HepG2 (cell line): Measurements from ENCODE around the gene ZNF526. TPM values are rescaled to one million over a fixed set of nuclear protein-coding genes. Genes with fewer than 3 reads are reported as not detected.

Experiments
- ARID5B ChIP-seq: IDR thresholded peaks from 2 replicates; pipeline ENCODE4 v1.4.0; 2020; ENCODE audit warnings: mild to moderate bottlenecking, missing genetic modification reagents
- CEBPG ChIP-seq: IDR thresholded peaks from 2 replicates; pipeline ENCODE4 v1.6.1; 2016
- CERS6 ChIP-seq: sonication (generic); formaldehyde crosslinking; IDR thresholded peaks from 2 replicates; pipeline ENCODE4 v1.5.0; 2020; ENCODE audit warnings: missing genetic modification reagents
- DMTF1 ChIP-seq: sonication (generic); formaldehyde crosslinking; IDR thresholded peaks from 2 replicates; pipeline ENCODE4 v1.4.0; 2020; ENCODE audit warnings: mild to moderate bottlenecking, missing genetic modification reagents
- GLI4 ChIP-seq: sonication (generic); formaldehyde crosslinking; IDR thresholded peaks from 2 replicates; pipeline ENCODE4 v1.5.1; 2020; ENCODE audit warnings: missing genetic modification reagents, mild to moderate bottlenecking, moderate library complexity, borderline replicate concordance
- TEAD3 ChIP-seq: optimal IDR thresholded peaks from 2 replicates; pipeline ENCODE3; 2016; ENCODE audit warnings: borderline replicate concordance
- ZBTB4 ChIP-seq: sonication (generic); formaldehyde crosslinking; IDR thresholded peaks from 2 replicates; pipeline ENCODE4 v1.4.0; 2020; ENCODE audit warnings: missing genetic modification reagents, mild to moderate bottlenecking, borderline replicate concordance
- ZNF431 ChIP-seq: sonication (generic); formaldehyde crosslinking; IDR thresholded peaks from 2 replicates; pipeline ENCODE4 v1.9.0; 2022; ENCODE audit warnings: missing genetic modification reagents, low read depth, mild to moderate bottlenecking, borderline replicate concordance
- ZNF512 ChIP-seq: sonication (generic); formaldehyde crosslinking; IDR thresholded peaks from 2 replicates; pipeline ENCODE4 v1.4.0; 2020; ENCODE audit warnings: mild to moderate bottlenecking, missing genetic modification reagents
- ZNF619 ChIP-seq: sonication (generic); formaldehyde crosslinking; IDR thresholded peaks from 2 replicates; pipeline ENCODE4 v1.4.0; 2020; ENCODE audit warnings: mild to moderate bottlenecking, missing genetic modification reagents
- ZNF678 ChIP-seq: sonication (generic); formaldehyde crosslinking; IDR thresholded peaks from 2 replicates; pipeline ENCODE4 v1.4.0; 2020; ENCODE audit warnings: mild to moderate bottlenecking, missing genetic modification reagents
- ZNF704 ChIP-seq: sonication (generic); formaldehyde crosslinking; IDR thresholded peaks from 2 replicates; pipeline ENCODE4 v1.8.1; 2023; ENCODE audit warnings: mild to moderate bottlenecking, inconsistent platforms, moderate library complexity, missing genetic modification reagents, borderline replicate concordance
- ZNF776 ChIP-seq: sonication (generic); formaldehyde crosslinking; IDR thresholded peaks from 2 replicates; pipeline ENCODE4 v1.4.0; 2020; ENCODE audit warnings: mild to moderate bottlenecking, missing genetic modification reagents
- polyA plus RNA-seq, 8 experiments: library from polyadenylated mRNA; depleted of rRNA in 3 of 8; stranded (reverse) in 7 of 8; unstranded in 1 of 8; fragments of >200 nt; fragmentation: Illumina TruSeq in 4 of 8; extraction: Trizol in 4 of 8; gene quantifications; 2 replicates each; pipeline versions ENCODE4 v1.2.1 to v1.2.3, GENCODE V29; 2011 to 2016; ENCODE audit warnings: low read depth in 4 of 8, missing spikeins in 1 of 8, mixed read lengths in 1 of 8; ENCODE audit not compliant: insufficient read depth in 1 of 8
- total RNA-seq, 5 experiments: library from RNA; depleted of rRNA; stranded (reverse); fragments of >200 nt; fragmentation: Illumina TruSeq; extraction: Trizol; gene quantifications; 2 replicates each; pipeline ENCODE4 v1.2.3, GENCODE V29; 2016; ENCODE audit warnings: low read depth in 1 of 5

Gene ZNF526
- total and polyA plus RNA-seq, 2 of the 13 experiments (the other 11 are each of a cell fraction or from before 2014, with no cell fraction given) = 3.3 to 8.4 TPM

- TF ChIP-seq ZNF704 (CRISPR knock-in tag) = 0 out of 2 replicates have a peak, but pooled peaks have one; percentile 22
- no peak for TF ChIP-seq CEBPG (CRISPR knock-in tag)
- TF ChIP-seq ZNF431 = no peak
- peak; percentile 89; the same call in 1 of the 2 replicates for TF ChIP-seq GLI4 (CRISPR knock-in tag)
- no peak for TF ChIP-seq DMTF1 (CRISPR knock-in tag)
- TF ChIP-seq ZNF619 = peak; percentile 65; the same call in 1 of the 2 replicates
- no peak for TF ChIP-seq ZNF678 (CRISPR knock-in tag)
- peak; percentile 20 for TF ChIP-seq TEAD3 (CRISPR knock-in tag)
- TF ChIP-seq ZNF512 = no peak
- 0 out of 2 replicates have a peak, but pooled peaks have one; percentile 59 for TF ChIP-seq ZNF776 (CRISPR knock-in tag)
- no peak for TF ChIP-seq CERS6 (CRISPR knock-in tag)
- TF ChIP-seq ZBTB4 (CRISPR knock-in tag) = 0 out of 2 replicates have a peak, but pooled peaks have one; percentile 27
- no peak for TF ChIP-seq ARID5B (CRISPR knock-in tag)
These were observed 2.3 kb upstream of the ZNF526 start, which contains the start of gene DEDD2 (continued) for GRCh38 chr19:42217520-42218437.
